H1 (cell line): ENCODE data around the gene ATAD3A. TPM values are rescaled to one million over a fixed set of nuclear protein-coding genes. Genes with fewer than 3 reads are reported as not detected.

Experiments used
- CREB1 ChIP-seq: IDR thresholded peaks from 2 replicates; pipeline ENCODE4 v1.6.1; 2012; ENCODE audit warnings: inconsistent platforms
- JUND ChIP-seq: IDR thresholded peaks from 2 replicates; pipeline ENCODE4 v1.6.1; 2011; ENCODE audit warnings: mild to moderate bottlenecking, improper control_type of control experiment, low read length
- RAD21 ChIP-seq, 2 experiments: IDR thresholded peaks in 1 of 2; conservative IDR thresholded peaks in 1 of 2; 2 replicates each; pipeline ENCODE4 v1.6.1; 2011; ENCODE audit warnings: low read depth in 2 of 2, low read length in 2 of 2, improper control_type of control experiment in 1 of 2, inconsistent platforms in 1 of 2, mild to moderate bottlenecking in 1 of 2, moderate library complexity in 1 of 2
- RBBP5 ChIP-seq: IDR thresholded peaks from 2 replicates; pipeline ENCODE4 v1.7.1; 2012; ENCODE audit warnings: low read depth, mild to moderate bottlenecking, inconsistent platforms, low read length, moderate library complexity, borderline replicate concordance
- TEAD4 ChIP-seq: IDR thresholded peaks from 2 replicates; pipeline ENCODE4 v1.6.1; 2012; ENCODE audit warnings: low read depth, low read length, inconsistent platforms, mixed read lengths
- polyA plus RNA-seq, 7 experiments: library from polyadenylated mRNA; depleted of rRNA in 3 of 7; stranded (reverse) in 5 of 7; unstranded in 2 of 7; fragments of >200 nt in 5 of 7; fragments of 200-250 nt in 2 of 7; gene quantifications; 1 replicate in 5 of 7; 2 replicates in 1 of 7; 4 replicates in 1 of 7; pipeline versions ENCODE4 v1.2.1 to v1.2.3, GENCODE V29; 2011 to 2013; ENCODE audit warnings: missing spikeins in 2 of 7, mixed read lengths in 2 of 7
- total RNA-seq: library from RNA; stranded (reverse); fragmentation: NEBNext Ultra II Directional; extraction: Animal tissue kit (Norgen Biotek cat#: 25700); gene quantifications from 2 replicates; pipeline ENCODE4 v1.2.1, GENCODE V29; 2021
- TF ChIP-seq, protein P1 (sequence below): fragments of 300-600 bp; sonication (generic); IDR thresholded peaks from 2 replicates; pipeline ENCODE4 v1.7.1; 2012; ENCODE audit warnings: low read length, moderate library complexity, mild to moderate bottlenecking, inconsistent platforms; ENCODE audit not compliant: insufficient replicate concordance
- TF ChIP-seq, protein P2 (sequence below), 3 experiments: IDR thresholded peaks; 1 replicate in 2 of 3; 2 replicates in 1 of 3; pipeline versions ENCODE4 v1.5.1 to v1.6.1; 2011; ENCODE audit warnings: low read length in 3 of 3, mild to moderate bottlenecking in 3 of 3, inconsistent platforms in 2 of 3, low read depth in 1 of 3, moderate library complexity in 1 of 3; ENCODE audit not compliant: insufficient read depth in 1 of 3; ENCODE audit errors: control extremely low read depth in 1 of 3

The ATAD3A gene
- total and polyA plus RNA-seq, 2 of the 8 experiments (the other 6 are each of a cell fraction or from before 2014, with no cell fraction given), result 28.3 to 64.7 TPM

DNA sequence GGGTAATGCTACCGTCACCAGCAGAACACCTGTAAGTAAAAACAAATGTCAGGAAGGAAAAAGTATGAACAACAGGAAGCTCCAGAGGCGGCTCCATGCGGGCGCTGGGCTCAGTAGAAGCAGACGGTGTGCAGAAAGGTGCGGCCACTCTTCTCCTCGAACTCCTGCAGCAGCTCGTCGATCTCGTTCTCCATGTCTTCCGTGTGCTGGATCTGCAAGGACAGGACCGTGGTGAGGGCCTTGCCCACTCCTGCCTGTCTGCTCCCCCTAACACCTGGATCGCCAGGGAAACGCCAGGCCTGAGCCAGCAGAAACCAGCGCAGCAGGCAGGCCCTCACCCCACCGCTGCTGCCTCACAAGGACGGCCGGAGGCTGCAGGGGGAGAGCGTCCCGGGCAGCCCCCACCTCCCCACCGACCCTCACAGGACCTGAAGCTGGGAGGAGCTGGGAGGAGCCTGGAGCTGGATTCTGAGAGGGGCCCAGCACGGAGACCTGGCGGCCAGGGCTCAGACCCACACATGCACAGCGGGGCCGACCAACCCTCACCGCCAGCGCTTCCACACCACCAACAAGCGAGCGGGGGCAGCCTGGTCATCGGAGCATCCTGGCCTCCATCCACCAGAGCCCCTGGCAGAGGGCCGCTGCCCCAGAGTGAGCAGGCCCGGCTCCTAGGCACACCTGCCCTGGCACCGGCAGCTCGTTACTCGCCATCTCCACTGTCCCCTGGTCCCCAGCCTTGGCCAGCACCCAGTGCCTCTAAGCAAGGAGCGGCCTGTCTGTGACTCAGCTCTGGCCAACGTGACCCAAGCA is 30.2 kb downstream of the ATAD3A start (continued):
- TF ChIP-seq, protein P1, sequence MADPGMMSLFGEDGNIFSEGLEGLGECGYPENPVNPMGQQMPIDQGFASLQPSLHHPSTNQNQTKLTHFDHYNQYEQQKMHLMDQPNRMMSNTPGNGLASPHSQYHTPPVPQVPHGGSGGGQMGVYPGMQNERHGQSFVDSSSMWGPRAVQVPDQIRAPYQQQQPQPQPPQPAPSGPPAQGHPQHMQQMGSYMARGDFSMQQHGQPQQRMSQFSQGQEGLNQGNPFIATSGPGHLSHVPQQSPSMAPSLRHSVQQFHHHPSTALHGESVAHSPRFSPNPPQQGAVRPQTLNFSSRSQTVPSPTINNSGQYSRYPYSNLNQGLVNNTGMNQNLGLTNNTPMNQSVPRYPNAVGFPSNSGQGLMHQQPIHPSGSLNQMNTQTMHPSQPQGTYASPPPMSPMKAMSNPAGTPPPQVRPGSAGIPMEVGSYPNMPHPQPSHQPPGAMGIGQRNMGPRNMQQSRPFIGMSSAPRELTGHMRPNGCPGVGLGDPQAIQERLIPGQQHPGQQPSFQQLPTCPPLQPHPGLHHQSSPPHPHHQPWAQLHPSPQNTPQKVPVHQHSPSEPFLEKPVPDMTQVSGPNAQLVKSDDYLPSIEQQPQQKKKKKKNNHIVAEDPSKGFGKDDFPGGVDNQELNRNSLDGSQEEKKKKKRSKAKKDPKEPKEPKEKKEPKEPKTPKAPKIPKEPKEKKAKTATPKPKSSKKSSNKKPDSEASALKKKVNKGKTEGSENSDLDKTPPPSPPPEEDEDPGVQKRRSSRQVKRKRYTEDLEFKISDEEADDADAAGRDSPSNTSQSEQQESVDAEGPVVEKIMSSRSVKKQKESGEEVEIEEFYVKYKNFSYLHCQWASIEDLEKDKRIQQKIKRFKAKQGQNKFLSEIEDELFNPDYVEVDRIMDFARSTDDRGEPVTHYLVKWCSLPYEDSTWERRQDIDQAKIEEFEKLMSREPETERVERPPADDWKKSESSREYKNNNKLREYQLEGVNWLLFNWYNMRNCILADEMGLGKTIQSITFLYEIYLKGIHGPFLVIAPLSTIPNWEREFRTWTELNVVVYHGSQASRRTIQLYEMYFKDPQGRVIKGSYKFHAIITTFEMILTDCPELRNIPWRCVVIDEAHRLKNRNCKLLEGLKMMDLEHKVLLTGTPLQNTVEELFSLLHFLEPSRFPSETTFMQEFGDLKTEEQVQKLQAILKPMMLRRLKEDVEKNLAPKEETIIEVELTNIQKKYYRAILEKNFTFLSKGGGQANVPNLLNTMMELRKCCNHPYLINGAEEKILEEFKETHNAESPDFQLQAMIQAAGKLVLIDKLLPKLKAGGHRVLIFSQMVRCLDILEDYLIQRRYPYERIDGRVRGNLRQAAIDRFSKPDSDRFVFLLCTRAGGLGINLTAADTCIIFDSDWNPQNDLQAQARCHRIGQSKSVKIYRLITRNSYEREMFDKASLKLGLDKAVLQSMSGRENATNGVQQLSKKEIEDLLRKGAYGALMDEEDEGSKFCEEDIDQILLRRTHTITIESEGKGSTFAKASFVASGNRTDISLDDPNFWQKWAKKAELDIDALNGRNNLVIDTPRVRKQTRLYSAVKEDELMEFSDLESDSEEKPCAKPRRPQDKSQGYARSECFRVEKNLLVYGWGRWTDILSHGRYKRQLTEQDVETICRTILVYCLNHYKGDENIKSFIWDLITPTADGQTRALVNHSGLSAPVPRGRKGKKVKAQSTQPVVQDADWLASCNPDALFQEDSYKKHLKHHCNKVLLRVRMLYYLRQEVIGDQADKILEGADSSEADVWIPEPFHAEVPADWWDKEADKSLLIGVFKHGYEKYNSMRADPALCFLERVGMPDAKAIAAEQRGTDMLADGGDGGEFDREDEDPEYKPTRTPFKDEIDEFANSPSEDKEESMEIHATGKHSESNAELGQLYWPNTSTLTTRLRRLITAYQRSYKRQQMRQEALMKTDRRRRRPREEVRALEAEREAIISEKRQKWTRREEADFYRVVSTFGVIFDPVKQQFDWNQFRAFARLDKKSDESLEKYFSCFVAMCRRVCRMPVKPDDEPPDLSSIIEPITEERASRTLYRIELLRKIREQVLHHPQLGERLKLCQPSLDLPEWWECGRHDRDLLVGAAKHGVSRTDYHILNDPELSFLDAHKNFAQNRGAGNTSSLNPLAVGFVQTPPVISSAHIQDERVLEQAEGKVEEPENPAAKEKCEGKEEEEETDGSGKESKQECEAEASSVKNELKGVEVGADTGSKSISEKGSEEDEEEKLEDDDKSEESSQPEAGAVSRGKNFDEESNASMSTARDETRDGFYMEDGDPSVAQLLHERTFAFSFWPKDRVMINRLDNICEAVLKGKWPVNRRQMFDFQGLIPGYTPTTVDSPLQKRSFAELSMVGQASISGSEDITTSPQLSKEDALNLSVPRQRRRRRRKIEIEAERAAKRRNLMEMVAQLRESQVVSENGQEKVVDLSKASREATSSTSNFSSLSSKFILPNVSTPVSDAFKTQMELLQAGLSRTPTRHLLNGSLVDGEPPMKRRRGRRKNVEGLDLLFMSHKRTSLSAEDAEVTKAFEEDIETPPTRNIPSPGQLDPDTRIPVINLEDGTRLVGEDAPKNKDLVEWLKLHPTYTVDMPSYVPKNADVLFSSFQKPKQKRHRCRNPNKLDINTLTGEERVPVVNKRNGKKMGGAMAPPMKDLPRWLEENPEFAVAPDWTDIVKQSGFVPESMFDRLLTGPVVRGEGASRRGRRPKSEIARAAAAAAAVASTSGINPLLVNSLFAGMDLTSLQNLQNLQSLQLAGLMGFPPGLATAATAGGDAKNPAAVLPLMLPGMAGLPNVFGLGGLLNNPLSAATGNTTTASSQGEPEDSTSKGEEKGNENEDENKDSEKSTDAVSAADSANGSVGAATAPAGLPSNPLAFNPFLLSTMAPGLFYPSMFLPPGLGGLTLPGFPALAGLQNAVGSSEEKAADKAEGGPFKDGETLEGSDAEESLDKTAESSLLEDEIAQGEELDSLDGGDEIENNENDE, result no peak
- TF ChIP-seq CREB1 (no peak), RAD21 (IDR thresholded peaks at IDR 0.05 in 1 of 2, conservative IDR thresholded peaks at IDR 0.05 in 1 of 2; ENCODE audit: low read depth in 2 of 2, low read length in 2 of 2) (no peak), TEAD4 (no peak), JUND (no peak), RBBP5 (no peak)
- TF ChIP-seq, protein P2, sequence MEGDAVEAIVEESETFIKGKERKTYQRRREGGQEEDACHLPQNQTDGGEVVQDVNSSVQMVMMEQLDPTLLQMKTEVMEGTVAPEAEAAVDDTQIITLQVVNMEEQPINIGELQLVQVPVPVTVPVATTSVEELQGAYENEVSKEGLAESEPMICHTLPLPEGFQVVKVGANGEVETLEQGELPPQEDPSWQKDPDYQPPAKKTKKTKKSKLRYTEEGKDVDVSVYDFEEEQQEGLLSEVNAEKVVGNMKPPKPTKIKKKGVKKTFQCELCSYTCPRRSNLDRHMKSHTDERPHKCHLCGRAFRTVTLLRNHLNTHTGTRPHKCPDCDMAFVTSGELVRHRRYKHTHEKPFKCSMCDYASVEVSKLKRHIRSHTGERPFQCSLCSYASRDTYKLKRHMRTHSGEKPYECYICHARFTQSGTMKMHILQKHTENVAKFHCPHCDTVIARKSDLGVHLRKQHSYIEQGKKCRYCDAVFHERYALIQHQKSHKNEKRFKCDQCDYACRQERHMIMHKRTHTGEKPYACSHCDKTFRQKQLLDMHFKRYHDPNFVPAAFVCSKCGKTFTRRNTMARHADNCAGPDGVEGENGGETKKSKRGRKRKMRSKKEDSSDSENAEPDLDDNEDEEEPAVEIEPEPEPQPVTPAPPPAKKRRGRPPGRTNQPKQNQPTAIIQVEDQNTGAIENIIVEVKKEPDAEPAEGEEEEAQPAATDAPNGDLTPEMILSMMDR (IDR thresholded peaks at IDR 0.05; ENCODE audit: control extremely low read depth in 1 of 3, insufficient read depth in 1 of 3, low read depth in 1 of 3, low read length in 3 of 3), result no peak
